GM12878 (cell line): ENCODE data around the gene PLXNA4. TPM values are rescaled to one million over a fixed set of nuclear protein-coding genes. Genes with fewer than 3 reads are reported as not detected.

Source experiments
- ATAC-seq: fragments of 200-7000 bp; cut with Tn5 transposase; 3 replicates; pipeline ENCODE4 v1.9.1; 2020; ENCODE audit warnings: mild to moderate bottlenecking, moderate library complexity
- BruUV-seq: library from RNA; stranded (reverse); fragments of 400-500 nt; replicated peaks from 2 replicates; lab custom pipeline; 2021; lab: Mats Ljungman, UMichigan
- CTCF ChIA-PET: fragments of 300-600 bp; sonication (Branson Sonifier 250); formaldehyde crosslinking; extraction: SDS; loops from one replicate; lab custom pipeline; 2021; ENCODE audit warnings: inconsistent platforms; lab: Yijun Ruan, JAX
- POLR2A ChIA-PET: fragments of 350-600 bp; formaldehyde crosslinking; extraction: SDS; loops from one replicate; lab custom pipeline; 2021; ENCODE audit warnings: inconsistent platforms; lab: Charles Lee
- RAD21 ChIA-PET: fragments of 300-600 bp; sonication (Branson Sonifier 250); formaldehyde crosslinking; loops from one replicate; lab custom pipeline; 2023; ENCODE audit warnings: antibody characterized with exemption; ENCODE audit not compliant: unreplicated experiment; lab: Charles Lee
- SMC1A ChIA-PET: fragments of 300-600 bp; sonication (Branson Sonifier 250); formaldehyde crosslinking; loops from one replicate; lab custom pipeline; 2023; ENCODE audit not compliant: unreplicated experiment, uncharacterized antibody; lab: Charles Lee
- DNase-seq: peaks from one replicate; pipeline ENCODE4 v3.0.0-alpha.2; 2011; ENCODE audit warnings: low read depth, low spot score
- FAIRE-seq: peaks from 3 replicates; lab custom pipeline; 2011; peaks lifted over from hg19 to GRCh38; lab: Jason Lieb, UNC
- H2AFZ ChIP-seq: 2 replicates; pipeline ENCODE4 v1.6.0; 2011; ENCODE audit warnings: low read depth, low read length, control low read depth; ENCODE audit not compliant: control insufficient read depth
- H3K27ac ChIP-seq: 2 replicates; pipeline ENCODE4 v1.5.1; 2011; ENCODE audit warnings: control low read depth; ENCODE audit not compliant: control insufficient read depth, insufficient read depth
- H3K27me3 ChIP-seq, 2 experiments: replicated peaks in 1 of 2; 2 replicates each; pipeline versions ENCODE4 v1.6.0 to v1.6.1; 2011; ENCODE audit warnings: low read length in 1 of 2; ENCODE audit not compliant: control insufficient read depth in 2 of 2, insufficient read depth in 2 of 2
- H3K36me3 ChIP-seq, 2 experiments: 2 replicates each; pipeline ENCODE4 v1.5.1; 2011; ENCODE audit warnings: low read length in 1 of 2; ENCODE audit not compliant: control insufficient read depth in 2 of 2, insufficient read depth in 2 of 2
- H3K4me1 ChIP-seq: 2 replicates; pipeline ENCODE4 v1.6.1; 2011; ENCODE audit warnings: mild to moderate bottlenecking, low read length, moderate library complexity, mixed read lengths; ENCODE audit not compliant: control insufficient read depth, insufficient read depth
- H3K4me2 ChIP-seq: 2 replicates; pipeline ENCODE4 v1.6.0; 2011; ENCODE audit warnings: control low read depth; ENCODE audit not compliant: control insufficient read depth, insufficient read depth
- H3K4me3 ChIP-seq: fragments of 200-600 bp; sonication (generic); 2 replicates; pipeline ENCODE4 v1.5.1; 2016
- H3K79me2 ChIP-seq: 2 replicates; pipeline ENCODE4 v1.6.0; 2011; ENCODE audit warnings: low read length; ENCODE audit not compliant: control insufficient read depth, insufficient read depth
- H3K9ac ChIP-seq: 2 replicates; pipeline ENCODE4 v1.8.0; 2011; ENCODE audit warnings: low read length, control low read depth, mixed read lengths; ENCODE audit not compliant: control insufficient read depth, insufficient read depth
- H3K9me3 ChIP-seq: replicated peaks from 3 replicates; pipeline ENCODE4 v1.5.1; 2011; ENCODE audit warnings: mild to moderate bottlenecking, low read length; ENCODE audit not compliant: control insufficient read depth, insufficient read depth
- H4K20me1 ChIP-seq: 2 replicates; pipeline ENCODE4 v1.6.0; 2011; ENCODE audit not compliant: control insufficient read depth, insufficient read depth
- ASH2L ChIP-seq: fragments of 300-600, 200-600 bp; sonication (generic); IDR thresholded peaks from 2 replicates; pipeline ENCODE4 v1.6.1; 2017; ENCODE audit warnings: low read depth, mild to moderate bottlenecking, borderline replicate concordance
- BMI1 ChIP-seq: fragments of 450-650 bp; IDR thresholded peaks from 2 replicates; pipeline ENCODE4 v1.6.1; 2016; ENCODE audit warnings: mild to moderate bottlenecking, moderate library complexity, borderline replicate concordance
- CREM ChIP-seq: IDR thresholded peaks from 2 replicates; pipeline ENCODE4 v1.6.1; 2014; ENCODE audit warnings: antibody characterized with exemption, low read depth
- KDM1A ChIP-seq: fragments of 200-600 bp; sonication (generic); IDR thresholded peaks from 2 replicates; pipeline ENCODE4 v1.6.1; 2016; ENCODE audit warnings: borderline replicate concordance
- KLF5 ChIP-seq: fragments of 450-650 bp; IDR thresholded peaks from 2 replicates; pipeline ENCODE4 v1.6.1; 2014; ENCODE audit warnings: mild to moderate bottlenecking; ENCODE audit not compliant: partially characterized antibody
- MEF2A ChIP-seq: IDR thresholded peaks from 2 replicates; pipeline ENCODE4 v1.6.1; 2011; ENCODE audit warnings: low read depth, mild to moderate bottlenecking, low read length, moderate library complexity; ENCODE audit not compliant: insufficient read depth
- NR2C2 ChIP-seq: IDR thresholded peaks from 2 replicates; pipeline ENCODE4 v1.6.1; 2011; ENCODE audit warnings: borderline replicate concordance, low read depth; ENCODE audit not compliant: control insufficient read depth, insufficient read length
- TAF1 ChIP-seq: IDR thresholded peaks from 2 replicates; pipeline ENCODE4 v1.6.1; 2011; ENCODE audit warnings: mild to moderate bottlenecking, low read depth, low read length, borderline replicate concordance
- WGBS: methylation state at CpG from one replicate; pipeline ENCODE4 v1.1.6; 2016; ENCODE audit warnings: low lambda C conversion rate; ENCODE audit not compliant: insufficient replicate concordance, insufficient coverage; ENCODE audit errors: missing lambda C conversion rate; 5-methylcytosine and 5-hydroxymethylcytosine counted together
- in situ Hi-C: fragments of 300-500 bp; cut with MboI; formaldehyde crosslinking; loops from 9 replicates; pipeline ENCODE4 v1.14.3; 2018; ENCODE audit warnings: mixed read lengths
- intact Hi-C: fragments of 100-400 bp; cut with micrococcal nuclease; formaldehyde crosslinking; loops from one replicate; pipeline ENCODE4 v1.14.2; 2022; ENCODE audit not compliant: unreplicated experiment
- polyA plus RNA-seq, 11 experiments: library from polyadenylated mRNA; depleted of rRNA in 4 of 11; unstranded in 6 of 11; stranded (reverse) in 5 of 11; fragments of >200 nt; fragmentation: Nextera tagmentation in 4 of 11; fragmentation: Illumina TruSeq in 1 of 11; extraction: Ambion mirVana in 4 of 11; extraction: Trizol in 1 of 11; gene quantifications; 1 replicate in 1 of 11; 2 replicates in 10 of 11; pipeline versions ENCODE4 v1.2.1 to v1.2.3, GENCODE V29; 2011 to 2016; ENCODE audit warnings: inconsistent platforms in 2 of 11, missing spikeins in 2 of 11, low read depth in 1 of 11
- total RNA-seq, 4 experiments: library from RNA; depleted of rRNA in 3 of 4; stranded (reverse); fragments of >200 nt in 3 of 4; fragmentation: Illumina TruSeq in 1 of 4; extraction: Trizol in 1 of 4; gene quantifications; 2 replicates each; pipeline versions ENCODE4 v1.2.1 to v1.2.3, GENCODE V29; 2013 to 2021
- TF ChIP-seq, protein P1 (sequence below): IDR thresholded peaks from 2 replicates; pipeline ENCODE4 v1.6.1; 2012; ENCODE audit warnings: low read depth, low read length, improper control_type of control experiment
- TF ChIP-seq, protein P2 (sequence below): fragments of 450-650 bp; IDR thresholded peaks from 2 replicates; pipeline ENCODE4 v1.6.1; 2017; ENCODE audit warnings: antibody characterized with exemption, mild to moderate bottlenecking, moderate library complexity
- TF ChIP-seq, protein P3 (sequence below): IDR thresholded peaks from 2 replicates; pipeline ENCODE4 v1.6.1; 2012; ENCODE audit warnings: low read depth, low read length, improper control_type of control experiment
- TF ChIP-seq, protein P4 (sequence below): fragments of 450-650 bp; formaldehyde crosslinking; IDR thresholded peaks from 2 replicates; pipeline ENCODE4 v1.4.0; 2022; ENCODE audit warnings: mild to moderate bottlenecking, moderate library complexity

PLXNA4 gene
- total and polyA plus RNA-seq, 10 of the 15 experiments (the other 5 are each of a cell fraction or from before 2014, with no cell fraction given): 0.03 TPM; not detected in 9

DNA sequence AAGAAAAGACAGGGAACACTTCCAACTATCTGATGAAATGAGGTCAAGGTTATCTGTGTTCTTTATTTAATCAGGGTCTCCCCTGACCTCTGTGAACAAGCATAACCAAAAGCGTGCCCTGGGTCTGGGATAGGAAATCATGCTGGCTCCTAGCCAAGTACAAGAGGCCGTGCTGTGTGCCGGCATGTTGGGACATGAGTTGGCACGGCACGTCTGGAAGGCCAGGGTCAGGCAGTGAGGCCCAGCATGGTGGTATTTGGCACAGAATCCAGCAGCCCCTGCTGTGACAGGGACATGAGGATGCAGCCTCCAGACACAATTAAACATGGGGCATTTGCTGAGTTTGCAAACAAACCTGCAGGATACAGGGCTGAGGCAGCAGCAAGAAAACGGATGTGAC is 320.4 kb downstream of the PLXNA4 start:
- Histone ChIP-seq H3K79me2 (no peaks in the 10 kb centered on the region), H3K36me3 (no peaks in the 10 kb centered on the region), H3K4me2 (no peak overlapping the region), H3K27ac (no peak overlapping the region), H3K9ac (no peak overlapping the region), H3K4me3 (no peak overlapping the region), H3K27me3 (no peaks in the 10 kb centered on the region; a peak in 1 of 4 replicates)
- in situ Hi-C loops: no loop called here
- CTCF ChIA-PET: no interaction called here
- 9% methylated on average over 6 of the region's 6 CpGs for WGBS
- no peak for FAIRE-seq
- SMC1A ChIA-PET: no interaction called here
- TF ChIP-seq, protein P1, sequence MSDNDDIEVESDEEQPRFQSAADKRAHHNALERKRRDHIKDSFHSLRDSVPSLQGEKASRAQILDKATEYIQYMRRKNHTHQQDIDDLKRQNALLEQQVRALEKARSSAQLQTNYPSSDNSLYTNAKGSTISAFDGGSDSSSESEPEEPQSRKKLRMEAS: no peak
- TF ChIP-seq NR2C2 (no peak), KDM1A (no peak), CREM (no peak), TAF1 (no peak), BMI1 (no peak), KLF5 (no peak), ASH2L (no peak), MEF2A (no peak)
- TF ChIP-seq, protein P2, sequence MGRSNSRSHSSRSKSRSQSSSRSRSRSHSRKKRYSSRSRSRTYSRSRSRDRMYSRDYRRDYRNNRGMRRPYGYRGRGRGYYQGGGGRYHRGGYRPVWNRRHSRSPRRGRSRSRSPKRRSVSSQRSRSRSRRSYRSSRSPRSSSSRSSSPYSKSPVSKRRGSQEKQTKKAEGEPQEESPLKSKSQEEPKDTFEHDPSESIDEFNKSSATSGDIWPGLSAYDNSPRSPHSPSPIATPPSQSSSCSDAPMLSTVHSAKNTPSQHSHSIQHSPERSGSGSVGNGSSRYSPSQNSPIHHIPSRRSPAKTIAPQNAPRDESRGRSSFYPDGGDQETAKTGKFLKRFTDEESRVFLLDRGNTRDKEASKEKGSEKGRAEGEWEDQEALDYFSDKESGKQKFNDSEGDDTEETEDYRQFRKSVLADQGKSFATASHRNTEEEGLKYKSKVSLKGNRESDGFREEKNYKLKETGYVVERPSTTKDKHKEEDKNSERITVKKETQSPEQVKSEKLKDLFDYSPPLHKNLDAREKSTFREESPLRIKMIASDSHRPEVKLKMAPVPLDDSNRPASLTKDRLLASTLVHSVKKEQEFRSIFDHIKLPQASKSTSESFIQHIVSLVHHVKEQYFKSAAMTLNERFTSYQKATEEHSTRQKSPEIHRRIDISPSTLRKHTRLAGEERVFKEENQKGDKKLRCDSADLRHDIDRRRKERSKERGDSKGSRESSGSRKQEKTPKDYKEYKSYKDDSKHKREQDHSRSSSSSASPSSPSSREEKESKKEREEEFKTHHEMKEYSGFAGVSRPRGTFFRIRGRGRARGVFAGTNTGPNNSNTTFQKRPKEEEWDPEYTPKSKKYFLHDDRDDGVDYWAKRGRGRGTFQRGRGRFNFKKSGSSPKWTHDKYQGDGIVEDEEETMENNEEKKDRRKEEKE: no peak
- TF ChIP-seq, protein P3, sequence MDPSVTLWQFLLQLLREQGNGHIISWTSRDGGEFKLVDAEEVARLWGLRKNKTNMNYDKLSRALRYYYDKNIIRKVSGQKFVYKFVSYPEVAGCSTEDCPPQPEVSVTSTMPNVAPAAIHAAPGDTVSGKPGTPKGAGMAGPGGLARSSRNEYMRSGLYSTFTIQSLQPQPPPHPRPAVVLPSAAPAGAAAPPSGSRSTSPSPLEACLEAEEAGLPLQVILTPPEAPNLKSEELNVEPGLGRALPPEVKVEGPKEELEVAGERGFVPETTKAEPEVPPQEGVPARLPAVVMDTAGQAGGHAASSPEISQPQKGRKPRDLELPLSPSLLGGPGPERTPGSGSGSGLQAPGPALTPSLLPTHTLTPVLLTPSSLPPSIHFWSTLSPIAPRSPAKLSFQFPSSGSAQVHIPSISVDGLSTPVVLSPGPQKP: no peak
- TF ChIP-seq, protein P4, sequence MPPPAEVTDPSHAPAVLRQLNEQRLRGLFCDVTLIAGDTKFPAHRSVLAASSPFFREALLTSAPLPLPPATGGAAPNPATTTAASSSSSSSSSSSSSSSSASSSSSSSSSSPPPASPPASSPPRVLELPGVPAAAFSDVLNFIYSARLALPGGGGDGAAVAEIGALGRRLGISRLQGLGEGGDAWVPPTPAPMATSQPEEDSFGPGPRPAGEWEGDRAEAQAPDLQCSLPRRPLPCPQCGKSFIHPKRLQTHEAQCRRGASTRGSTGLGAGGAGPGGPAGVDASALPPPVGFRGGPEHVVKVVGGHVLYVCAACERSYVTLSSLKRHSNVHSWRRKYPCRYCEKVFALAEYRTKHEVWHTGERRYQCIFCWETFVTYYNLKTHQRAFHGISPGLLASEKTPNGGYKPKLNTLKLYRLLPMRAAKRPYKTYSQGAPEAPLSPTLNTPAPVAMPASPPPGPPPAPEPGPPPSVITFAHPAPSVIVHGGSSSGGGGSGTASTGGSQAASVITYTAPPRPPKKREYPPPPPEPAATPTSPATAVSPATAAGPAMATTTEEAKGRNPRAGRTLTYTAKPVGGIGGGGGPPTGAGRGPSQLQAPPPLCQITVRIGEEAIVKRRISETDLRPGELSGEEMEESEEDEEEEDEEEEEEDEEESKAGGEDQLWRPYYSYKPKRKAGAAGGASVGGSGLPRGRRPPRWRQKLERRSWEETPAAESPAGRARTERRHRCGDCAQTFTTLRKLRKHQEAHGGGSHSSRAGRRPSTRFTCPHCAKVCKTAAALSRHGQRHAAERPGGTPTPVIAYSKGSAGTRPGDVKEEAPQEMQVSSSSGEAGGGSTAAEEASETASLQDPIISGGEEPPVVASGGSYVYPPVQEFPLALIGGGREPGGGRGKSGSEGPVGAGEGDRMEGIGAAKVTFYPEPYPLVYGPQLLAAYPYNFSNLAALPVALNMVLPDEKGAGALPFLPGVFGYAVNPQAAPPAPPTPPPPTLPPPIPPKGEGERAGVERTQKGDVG (CRISPR knock-in tag): no peak
- TF ChIP-seq, all 136 proteins: peak for 0
- Histone ChIP-seq H2AFZ (no peak overlapping the region), H4K20me1 (no peaks in the 10 kb centered on the region), H3K9me3 (no peaks in the 10 kb centered on the region), H3K4me1 (no peaks in the 10 kb centered on the region)
- no peak for DNase-seq
- ChIA-PET POLR2A (no interaction called here), RAD21 (no interaction called here)
- ATAC-seq: no peak
- no TSS peak for BruUV-seq
- intact Hi-C loops: loop anchor here (10.0 kb wide), 1 partner anchor 561 kb away; no protein-coding TSS in a partner anchor
